ENCODE data around the gene NMNAT3.

Gene NMNAT3

DNA sequence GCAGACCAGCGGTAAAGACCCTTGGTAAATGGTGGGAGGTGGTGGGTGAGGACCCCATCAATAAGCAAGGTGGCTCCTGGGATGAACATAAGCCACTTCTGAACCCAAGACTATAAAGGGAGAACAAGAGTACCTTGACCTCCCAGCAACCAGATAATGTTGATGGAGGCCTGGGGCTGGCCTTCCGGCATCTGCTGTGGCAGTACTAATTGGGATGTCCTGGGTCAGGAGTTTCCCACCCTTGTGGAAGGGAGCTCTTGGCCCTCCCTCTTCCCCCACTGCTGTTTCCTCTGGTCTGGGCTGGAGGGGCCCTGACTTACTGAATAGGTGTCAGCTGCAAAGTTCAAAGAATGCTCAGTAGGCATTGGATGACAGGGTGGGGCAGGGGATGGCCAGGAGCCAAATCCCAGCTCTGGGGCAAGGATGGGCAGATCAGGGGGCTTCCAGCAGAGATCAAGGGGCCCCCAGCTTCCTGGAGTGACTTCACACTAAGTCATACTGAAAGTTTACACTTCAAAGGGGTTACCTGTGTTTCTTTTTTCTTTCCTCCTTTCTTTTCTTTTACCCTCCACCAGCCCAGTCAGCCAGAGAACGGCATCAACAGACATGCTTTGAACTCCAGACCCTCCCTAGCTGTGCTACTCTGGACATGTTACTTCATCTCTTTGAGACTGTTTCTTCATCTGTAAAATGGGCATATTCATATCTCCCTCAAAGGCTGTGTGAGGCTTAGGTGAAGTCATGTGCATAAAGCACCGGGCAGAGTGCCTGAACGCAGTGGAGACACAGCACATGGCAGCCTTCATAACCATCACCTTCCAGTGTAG lies 139.8 kb downstream of the NMNAT3 start:
- no peak for FAIRE-seq

DNA sequence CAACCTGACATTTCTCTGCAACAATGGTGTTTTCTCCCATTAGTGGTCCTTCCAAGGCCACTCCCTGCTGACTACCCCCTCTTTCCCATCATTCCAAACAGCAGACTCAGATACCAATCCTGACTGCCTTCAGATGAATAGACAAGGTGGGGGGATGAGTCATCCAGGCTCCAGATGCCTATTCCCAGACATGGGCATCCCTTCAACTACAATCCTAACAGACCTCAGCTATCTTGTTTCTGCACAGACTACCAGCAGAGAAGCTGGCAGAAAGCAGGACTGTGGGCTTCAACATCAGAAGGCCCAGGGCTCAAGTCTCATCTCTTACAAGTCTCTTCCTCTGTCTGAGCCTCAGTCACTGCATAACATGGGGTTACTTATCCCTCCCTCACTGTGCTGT lies 140.4 kb downstream of the NMNAT3 start:
- no peak for FAIRE-seq

DNA sequence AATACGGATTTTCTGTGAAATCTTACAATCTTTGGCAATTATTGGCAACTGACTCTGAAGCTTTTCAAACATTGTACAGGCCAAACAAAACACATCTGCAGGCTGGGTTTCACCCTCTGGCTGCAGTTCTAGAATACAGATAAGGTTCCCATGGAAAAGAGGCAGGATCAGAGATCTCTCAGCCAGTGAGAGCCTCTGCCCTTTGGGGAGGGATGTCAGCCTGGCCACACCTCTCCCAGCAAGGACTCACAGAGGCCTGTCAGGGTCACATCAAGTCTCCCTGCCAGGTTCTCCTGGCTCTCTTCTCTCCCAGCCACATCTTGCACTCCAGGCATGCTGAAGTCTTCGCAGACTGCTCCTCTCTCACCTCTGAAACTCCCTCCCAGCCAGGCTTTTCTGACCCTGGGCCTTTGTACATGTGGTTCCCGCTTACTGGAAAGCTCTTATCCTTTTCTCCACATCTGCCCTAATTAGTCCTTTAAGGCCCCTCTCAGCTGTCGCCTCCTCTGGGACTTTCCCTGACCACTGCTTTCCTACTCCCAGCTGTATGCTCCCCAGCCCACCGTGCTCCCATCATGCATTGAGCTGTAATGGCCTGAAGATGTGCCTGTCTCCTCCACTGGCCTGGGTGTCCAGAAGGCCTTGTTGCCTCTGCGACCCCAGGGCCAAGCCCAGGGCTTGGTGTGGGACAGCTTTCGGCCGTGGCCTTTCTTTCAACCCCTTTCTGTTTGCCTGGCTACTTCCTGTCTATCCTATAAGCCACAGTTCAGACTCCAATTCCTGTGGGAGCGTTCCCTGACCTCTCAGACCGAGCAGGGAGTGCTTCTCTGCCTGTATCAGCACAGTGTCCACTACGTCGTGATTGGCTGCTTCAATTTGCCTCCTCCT lies 142.5 kb downstream of the NMNAT3 start:
- FAIRE-seq: no peak

GRCh38 chr3:139534455-139534812 lies 143.3 kb downstream of the NMNAT3 start:
- no peak for FAIRE-seq

DNA sequence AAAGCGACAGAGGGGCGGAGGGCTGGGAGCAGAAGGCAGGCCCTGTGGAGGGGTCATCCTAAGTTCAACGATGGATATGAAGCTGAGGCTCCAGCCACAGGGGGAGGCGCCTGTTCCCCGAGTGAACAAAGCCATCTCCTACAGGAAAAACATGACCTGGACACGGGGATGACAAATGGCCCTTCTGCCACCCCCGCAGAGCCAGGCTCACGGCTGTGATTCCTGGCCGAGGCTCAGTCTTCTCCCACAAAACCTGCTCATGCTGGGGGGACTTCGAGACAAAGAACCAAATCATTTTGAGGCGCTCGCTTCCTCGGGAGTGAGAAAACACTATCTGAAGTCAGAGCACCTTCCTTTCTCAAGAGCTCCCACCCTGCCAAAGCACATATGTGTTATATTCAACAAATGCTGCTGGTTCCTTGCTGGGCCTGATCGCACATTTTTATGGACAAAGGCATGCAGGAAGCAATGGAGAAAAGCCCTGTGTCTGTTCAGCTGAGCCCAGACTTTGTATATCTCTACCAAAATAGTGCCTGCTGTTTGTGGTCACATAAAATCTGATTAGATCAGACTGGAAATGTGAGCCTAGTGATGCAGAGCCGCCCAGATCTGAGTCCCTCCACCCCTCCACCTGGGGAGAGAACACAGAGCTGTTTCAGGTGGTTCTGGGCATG lies 143.9 kb downstream of the NMNAT3 start:
- no peak for FAIRE-seq

DNA sequence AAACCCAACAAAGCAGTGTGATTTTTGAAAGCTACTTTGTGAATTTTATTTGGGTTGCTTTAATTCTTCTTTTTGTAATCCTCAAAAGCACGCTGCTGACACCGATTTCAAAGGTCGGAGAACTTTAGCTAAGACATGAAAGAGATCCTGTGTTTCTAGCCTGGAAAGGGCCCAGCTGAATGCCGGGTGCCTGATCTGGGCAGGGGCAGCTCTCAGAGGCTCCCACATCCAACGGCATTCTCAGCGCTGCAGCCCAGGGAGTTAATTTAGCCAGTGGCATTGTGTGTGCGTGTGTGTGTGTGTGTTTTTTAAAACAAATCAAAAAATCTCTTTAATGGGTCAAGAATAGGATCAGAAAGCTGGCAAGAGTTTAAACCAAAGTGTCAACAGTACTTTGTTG lies 144.8 kb downstream of the NMNAT3 start:
- FAIRE-seq: no peak

DNA sequence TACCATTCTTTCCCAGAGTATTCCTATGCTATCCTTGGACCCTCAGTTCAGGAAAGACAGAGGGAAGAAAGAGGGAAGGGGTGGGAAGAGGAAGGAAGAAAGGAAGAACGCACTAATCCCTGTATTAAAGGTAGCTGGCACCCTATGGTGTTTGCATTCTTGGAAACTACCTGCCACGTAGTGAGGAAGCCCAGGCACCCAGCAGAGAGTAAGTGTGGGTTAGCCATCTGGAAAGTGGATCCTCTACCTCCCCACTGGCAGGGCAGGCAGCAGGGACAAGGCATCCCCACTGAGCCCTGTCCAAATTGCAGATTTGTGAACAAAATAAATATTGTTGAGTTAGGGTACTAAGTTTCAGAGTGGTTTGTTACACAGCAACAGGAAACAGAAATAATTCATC lies 147.1 kb downstream of the NMNAT3 start:
- FAIRE-seq: no peak

DNA sequence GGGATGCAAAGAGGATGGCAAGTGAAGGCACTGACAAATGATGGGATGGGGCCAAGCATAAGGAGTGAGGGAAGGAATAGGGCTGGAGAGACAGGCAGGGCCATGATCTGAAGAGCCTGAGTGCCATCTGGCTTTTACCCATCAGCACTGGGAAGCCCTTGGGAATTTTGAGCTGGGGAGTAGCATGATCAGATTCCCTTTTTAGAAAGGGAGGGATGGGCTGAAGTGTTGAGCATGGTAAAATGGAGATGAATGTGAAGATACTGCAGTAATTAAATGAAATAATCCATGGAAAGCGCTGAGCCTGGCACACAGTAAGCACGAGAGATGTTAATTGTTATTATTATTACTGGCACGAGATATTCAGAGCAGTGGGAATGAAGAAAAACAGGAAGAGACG lies 148.1 kb downstream of the NMNAT3 start:
- FAIRE-seq: no peak

DNA sequence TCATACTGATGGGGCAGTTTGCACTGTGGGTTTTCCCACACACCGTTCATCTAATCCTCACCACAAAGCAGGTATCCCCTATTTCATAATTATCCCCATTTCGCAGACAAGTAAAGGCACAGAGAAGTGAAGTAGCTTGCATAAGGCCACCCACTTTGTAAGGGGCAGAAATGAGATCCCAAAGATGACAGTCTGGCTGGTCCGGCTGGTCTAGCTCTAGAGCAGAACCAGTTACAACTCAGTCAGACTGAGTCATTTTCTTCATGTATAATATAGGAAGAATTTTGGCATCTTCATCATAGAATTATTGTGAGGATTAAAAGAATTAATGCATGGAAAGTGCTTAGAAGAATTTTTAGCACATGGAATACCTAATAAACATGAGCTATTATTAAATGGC lies 148.8 kb downstream of the NMNAT3 start:
- FAIRE-seq: no peak

DNA sequence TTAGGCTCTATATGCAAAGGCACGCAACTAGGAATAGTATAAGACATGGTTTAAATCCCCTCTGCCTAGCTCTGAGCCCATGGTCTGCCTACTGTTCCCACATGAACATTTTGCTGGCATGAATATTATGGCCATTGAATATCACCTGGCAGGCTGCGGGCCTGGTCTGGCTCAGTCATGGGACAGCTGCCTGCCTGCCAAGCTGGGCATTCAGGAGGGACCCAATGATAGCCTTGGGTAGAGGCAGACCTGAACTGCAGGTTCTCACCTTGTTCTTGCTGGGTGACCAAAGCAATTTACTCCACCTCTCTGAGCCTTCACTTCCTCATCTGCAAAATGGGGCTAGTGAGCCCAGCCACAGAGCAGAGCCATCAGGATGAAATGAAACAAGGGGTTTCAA lies 149.5 kb downstream of the NMNAT3 start:
- FAIRE-seq: no peak

DNA sequence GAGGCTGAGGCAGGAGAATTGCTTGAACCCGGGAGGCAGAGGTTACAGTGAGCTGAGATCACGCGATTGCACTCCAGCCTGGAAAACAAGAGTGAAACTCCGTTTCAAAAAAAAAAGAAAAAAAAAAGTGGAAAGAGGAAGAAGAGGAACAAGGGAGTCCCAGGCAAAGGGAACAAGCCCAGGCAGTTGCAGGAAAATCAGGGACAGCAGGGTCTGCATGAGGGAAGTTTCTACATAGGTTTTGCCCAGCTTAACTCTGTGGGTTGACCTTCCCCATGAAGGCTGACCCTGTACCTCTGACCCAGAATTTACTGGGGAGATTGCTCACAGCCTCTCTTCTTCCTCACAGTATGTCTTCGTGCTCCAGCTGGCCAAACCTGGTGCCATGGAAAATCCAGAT lies 150.5 kb downstream of the NMNAT3 start:
- no peak for FAIRE-seq

- FAIRE-seq: no peak
These were observed 151.6 kb downstream of the NMNAT3 start for GRCh38 chr3:139526146-139526545.

DNA sequence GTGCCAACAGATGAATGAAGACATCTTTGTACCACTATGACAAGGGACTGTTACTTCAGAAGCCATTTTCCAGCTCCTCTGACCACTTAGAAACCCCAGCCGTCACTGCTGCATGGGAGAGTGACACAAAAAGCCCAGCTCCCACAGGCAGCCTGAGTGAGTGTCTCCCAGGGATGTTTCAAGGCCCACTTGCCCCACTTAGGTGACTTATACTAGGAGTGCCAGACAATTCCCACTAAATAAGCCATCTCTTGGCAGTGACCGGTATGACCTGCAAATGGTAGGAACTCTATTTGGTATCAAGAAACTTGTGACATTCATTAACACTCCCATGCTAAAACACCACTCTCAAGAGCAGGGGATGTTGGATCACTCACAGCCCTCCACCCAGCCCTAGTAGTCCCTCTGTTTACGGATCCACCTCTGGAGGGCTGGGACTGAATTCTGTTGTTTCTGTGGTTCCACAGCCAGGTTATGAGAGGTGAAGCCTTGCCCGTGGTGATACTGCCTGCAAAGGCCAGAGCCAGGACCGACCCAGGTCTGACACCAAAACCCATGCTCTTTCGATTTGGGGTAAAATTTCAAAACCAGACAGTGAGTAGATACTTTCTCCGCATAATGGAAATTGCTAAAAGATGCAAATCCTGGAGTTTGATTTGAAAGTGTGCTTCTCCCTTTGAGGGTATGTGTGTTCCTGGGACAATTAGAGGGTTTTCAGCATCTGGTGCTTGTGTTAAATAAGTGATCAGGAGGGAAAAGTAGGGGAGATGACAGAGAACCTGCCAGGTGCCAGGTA lies 152.7 kb downstream of the NMNAT3 start:
- FAIRE-seq: no peak

DNA sequence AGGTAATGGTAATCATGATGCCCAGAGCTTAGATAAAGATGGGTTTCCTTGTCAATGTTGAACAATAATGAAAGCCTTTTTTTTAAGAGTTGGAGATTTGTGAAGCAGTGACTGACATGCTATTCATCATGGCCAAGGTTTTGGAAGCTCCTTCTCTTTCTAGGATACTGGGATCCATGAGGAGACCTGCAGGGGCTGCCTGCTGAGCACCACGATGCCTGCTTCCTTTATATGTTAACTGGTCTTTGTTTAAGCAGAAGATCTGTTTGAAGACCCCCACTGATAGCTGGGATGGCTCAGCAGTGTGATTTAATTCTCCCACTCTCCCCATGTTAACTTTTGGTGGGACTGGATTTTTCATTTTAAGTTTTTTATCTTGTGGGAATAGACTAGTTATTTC lies 154.1 kb downstream of the NMNAT3 start:
- no peak for FAIRE-seq

GRCh38 chr3:139523166-139523565 lies 154.6 kb downstream of the NMNAT3 start:
- FAIRE-seq: no peak

- no peak for FAIRE-seq
These were observed 155.4 kb downstream of the NMNAT3 start for GRCh38 chr3:139522421-139522820.

DNA sequence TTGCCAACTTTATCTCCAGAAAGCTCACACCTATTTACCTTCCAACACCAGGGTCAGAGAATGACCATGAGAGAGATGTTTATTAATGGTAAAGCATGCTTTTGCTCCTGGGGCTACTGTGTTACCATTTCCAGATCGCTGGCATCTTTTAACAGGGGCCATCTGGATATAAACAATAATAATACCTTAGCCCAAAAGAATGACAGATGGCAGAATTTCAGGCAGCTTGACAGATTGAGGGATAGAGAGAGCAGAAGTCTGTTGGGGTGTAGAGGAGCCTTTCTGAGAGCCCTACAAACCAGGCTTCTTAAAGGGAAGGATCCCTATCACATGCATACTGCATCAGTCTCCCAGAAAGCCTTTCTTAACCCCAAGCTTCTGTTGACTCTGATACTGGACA lies 156.0 kb downstream of the NMNAT3 start:
- FAIRE-seq: no peak

DNA sequence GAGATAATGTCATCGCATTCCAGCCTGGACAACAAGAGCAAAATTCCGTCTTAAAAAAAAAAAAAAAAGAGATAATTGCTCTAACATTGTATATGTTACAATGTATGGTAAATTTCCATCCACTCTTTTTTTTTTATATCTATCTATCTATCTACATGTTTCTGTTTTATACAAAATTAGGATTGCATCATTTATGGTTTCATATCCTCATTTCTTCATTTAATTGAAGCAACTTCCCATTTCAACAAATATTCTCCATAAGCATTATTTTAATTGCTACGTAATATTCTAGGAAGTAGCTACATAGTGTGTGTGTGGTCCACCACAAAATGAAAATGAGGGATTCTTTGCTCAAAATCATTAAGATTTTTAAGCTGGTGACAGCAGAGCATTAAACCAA lies 156.6 kb downstream of the NMNAT3 start:
- FAIRE-seq: no peak

- FAIRE-seq: no peak
These were observed 157.6 kb downstream of the NMNAT3 start for GRCh38 chr3:139519998-139520737.

DNA sequence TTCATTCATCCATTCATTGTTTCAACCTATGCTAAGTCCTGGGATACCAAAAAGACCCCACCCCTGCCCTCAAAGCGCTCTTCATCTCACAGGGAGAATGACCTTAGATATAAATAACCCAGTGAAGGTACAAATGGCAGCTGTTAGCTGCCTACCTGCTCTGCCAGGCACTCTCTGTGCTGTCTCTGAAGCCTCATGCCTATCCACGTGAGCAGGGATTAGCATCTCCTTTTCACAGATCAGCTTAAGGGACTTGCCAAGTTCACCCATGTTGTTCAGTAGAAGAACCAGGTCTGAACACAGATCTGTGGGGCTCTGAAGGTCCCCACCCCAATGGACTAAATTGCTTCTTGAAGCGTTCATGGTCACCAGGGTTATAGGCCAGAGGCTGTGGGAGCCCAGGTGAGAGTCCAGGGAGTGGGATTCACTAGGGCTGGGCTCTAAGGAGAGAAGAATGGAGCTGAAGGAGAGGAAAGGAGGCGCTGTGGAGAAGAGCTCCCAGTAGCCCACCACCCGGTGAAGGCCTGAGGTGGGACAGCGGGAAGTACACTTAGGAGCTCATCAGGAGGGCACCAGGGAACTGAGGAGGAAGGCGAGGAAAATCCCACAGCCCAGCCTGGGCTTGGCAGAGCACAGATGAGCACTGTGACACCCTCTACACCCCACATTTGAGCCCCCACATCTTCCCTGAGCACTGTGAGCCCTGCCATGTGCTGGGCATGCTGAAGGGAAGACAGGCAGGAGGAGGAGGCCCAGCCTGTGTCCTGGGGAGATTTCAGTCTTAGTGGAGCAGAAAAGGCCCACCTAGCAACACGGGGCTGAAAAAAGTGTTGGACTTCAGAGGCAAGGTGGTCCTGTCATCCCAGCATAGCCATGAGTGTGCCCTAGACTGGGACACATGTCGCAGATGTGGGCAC lies 158.6 kb downstream of the NMNAT3 start:
- FAIRE-seq: no peak

GRCh38 chr3:139518306-139518705 lies 159.5 kb downstream of the NMNAT3 start:
- no peak for FAIRE-seq

Measured in colon (tissue), 2 donors.